ENCODE data around the gene IGFLR1.
"Not testable (repeated sequence)": the region's sequence is repeated elsewhere in the genome, so short reads cannot be mapped to it uniquely, and the experiment has no call there.

Gene IGFLR1

DNA sequence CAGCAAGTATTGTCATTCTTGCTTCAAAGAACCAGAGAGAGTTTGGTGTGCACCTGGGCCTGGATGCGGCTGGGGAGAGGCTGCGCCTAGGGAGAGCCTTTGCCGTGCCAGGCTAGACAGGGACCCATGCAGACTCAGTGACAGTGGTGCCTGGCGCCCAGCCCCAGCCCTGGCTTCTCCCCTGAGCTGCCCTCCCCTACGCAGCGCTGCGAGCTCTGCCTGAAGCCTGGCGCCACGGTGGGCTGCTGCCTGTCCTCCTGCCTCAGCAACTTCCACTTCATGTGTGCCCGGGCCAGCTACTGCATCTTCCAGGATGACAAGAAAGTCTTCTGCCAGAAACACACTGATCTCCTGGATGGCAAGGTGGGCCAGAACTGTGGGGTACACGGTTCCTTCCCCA lies 12.5 kb downstream of the IGFLR1 start:
- peaks cover 61% of the 10 kb centered on the region for H3K36me3 ChIP-seq (ENCODE audit: control insufficient read depth, insufficient read depth, low read length)
- H3K4me1 ChIP-seq (ENCODE audit: control insufficient read depth, insufficient read depth, low read length) = no peaks in the 10 kb centered on the region
- H3K9me3 ChIP-seq (ENCODE audit: control insufficient read depth, low read length) = no peaks in the 10 kb centered on the region
- H3K4me3 ChIP-seq (ENCODE audit: insufficient read depth, low read depth, low read length) = no peak overlapping the region
- 93 to 94% methylated on average over 11 of the region's 11 CpGs for WGBS, 2 experiments
- no peak overlapping the region for H3K27ac ChIP-seq (ENCODE audit: insufficient read depth, low read depth, low read length, poor library complexity, severe bottlenecking)
- no peaks in the 10 kb centered on the region for H3K27me3 ChIP-seq (ENCODE audit: control insufficient read depth, insufficient read depth, low read length, poor library complexity, severe bottlenecking)

DNA sequence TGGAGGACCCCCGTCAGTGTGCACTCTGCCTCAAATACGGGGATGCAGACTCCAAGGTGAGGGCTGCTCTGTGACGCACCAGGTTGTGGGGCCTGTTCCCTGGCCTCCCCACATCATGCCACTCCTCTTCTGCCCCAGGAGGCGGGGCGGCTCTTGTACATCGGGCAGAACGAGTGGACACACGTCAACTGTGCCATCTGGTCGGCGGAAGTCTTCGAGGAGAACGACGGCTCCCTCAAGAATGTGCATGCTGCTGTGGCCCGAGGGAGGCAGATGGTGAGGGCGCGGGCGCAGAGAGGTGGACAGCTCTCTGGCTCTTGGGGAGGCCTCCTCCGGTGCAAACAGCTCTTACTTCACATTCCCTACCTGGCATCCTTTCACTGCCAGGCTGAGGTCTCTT lies 13.2 kb downstream of the IGFLR1 start:
- 96% methylated on average over 18 of the region's 18 CpGs for WGBS, 2 experiments

DNA sequence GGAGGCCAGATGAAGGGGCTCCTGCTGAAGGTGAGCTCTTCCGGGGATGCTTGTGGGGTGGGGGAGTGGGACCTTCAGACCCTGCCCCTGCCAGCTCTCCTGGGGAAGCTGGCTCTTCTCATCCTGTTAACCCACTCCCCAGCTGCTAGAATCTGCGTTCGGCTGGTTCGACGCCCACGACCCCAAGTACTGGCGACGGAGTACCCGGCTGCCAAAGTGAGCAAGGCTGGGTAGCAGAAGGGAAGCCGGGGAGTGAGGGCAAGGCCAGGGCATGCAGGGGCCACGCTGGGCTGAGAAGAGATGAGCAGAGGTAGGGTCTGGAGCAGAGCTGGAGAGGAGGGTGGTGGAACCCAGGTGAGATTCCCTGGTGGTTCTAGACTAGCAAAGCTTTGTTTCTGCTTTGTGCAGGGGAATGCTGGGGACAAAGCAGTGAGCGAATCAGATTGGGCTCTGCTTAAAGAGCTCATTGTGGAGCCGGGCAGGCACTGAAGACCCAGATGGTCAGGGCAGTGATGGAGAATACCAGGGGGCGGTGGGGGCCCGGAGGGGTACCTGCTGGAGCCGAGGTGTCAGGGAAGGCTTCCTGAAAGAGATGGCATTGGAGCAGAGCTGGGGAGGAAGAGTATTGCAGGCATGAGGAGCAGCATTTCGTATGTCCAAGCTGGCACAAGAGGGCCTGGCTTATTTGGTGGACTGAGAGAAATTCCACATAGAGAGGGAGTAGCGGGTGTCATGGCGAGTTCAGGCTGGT lies 14.1 kb downstream of the IGFLR1 start:
- 94 to 96% methylated on average over 19 of the region's 19 CpGs for WGBS, 2 experiments
- peaks cover 69% of the 10 kb centered on the region for H3K36me3 ChIP-seq (ENCODE audit: control insufficient read depth, insufficient read depth, low read length)
- H3K4me3 ChIP-seq (ENCODE audit: insufficient read depth, low read depth, low read length) = no peak overlapping the region
- H3K9me3 ChIP-seq (ENCODE audit: control insufficient read depth, low read length) = no peaks in the 10 kb centered on the region
- H3K4me1 ChIP-seq (ENCODE audit: control insufficient read depth, insufficient read depth, low read length) = no peaks in the 10 kb centered on the region
- no peaks in the 10 kb centered on the region for H3K27me3 ChIP-seq (ENCODE audit: control insufficient read depth, insufficient read depth, low read length, poor library complexity, severe bottlenecking)
- no peak overlapping the region for H3K27ac ChIP-seq (ENCODE audit: insufficient read depth, low read depth, low read length, poor library complexity, severe bottlenecking)

More for the DNA sequence above, 13.2 kb downstream of the IGFLR1 start:
- Histone ChIP-seq H3K4me3 (ENCODE audit: insufficient read depth, low read depth, low read length) (no peak overlapping the region), H3K4me1 (ENCODE audit: control insufficient read depth, insufficient read depth, low read length) (no peaks in the 10 kb centered on the region), H3K27me3 (ENCODE audit: control insufficient read depth, insufficient read depth, low read length, poor library complexity, severe bottlenecking) (no peaks in the 10 kb centered on the region), H3K9me3 (ENCODE audit: control insufficient read depth, low read length) (no peaks in the 10 kb centered on the region), H3K27ac (ENCODE audit: insufficient read depth, low read depth, low read length, poor library complexity, severe bottlenecking) (no peak overlapping the region), H3K36me3 (ENCODE audit: control insufficient read depth, insufficient read depth, low read length) (peaks cover 62% of the 10 kb centered on the region)

DNA sequence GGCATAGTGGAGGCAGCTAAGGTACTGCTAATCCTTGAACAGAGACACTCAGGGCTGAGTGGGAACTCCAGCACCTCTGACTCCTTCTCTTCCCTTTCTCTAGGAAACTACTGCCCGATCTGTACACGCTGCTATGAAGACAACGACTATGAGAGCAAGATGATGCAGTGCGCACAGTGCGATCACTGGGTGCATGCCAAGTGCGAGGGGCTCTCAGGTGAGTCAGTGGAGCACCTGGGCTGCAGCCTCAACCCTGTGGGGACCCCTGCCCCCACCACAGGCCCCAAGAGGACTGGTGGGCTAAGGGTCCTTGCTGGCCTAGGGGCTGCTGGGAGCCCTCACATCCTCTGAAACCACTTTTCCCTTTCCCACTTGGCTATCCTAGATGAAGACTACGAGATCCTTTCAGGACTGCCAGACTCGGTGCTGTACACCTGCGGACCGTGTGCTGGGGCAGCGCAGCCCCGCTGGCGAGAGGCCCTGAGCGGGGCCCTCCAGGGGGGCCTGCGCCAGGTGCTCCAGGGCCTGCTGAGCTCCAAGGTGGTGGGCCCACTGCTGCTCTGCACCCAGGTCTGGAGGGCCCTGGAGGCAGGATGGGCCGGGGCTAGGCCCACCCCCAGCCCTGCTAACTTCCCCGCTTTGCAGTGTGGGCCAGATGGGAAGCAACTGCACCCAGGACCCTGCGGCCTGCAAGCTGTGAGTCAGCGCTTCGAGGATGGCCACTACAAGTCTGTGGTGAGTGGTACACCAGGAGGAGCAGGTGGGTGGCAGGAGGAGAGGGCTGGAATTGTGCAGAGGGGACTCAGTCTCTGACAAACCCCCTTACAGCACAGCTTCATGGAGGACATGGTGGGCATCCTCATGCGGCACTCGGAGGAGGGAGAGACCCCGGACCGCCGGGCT lies 14.9 kb downstream of the IGFLR1 start:
- Histone ChIP-seq H3K4me1 (ENCODE audit: control insufficient read depth, insufficient read depth, low read length) (no peaks in the 10 kb centered on the region), H3K27ac (ENCODE audit: insufficient read depth, low read depth, low read length, poor library complexity, severe bottlenecking) (no peak overlapping the region), H3K9me3 (ENCODE audit: control insufficient read depth, low read length) (no peaks in the 10 kb centered on the region), H3K27me3 (ENCODE audit: control insufficient read depth, insufficient read depth, low read length, poor library complexity, severe bottlenecking) (no peaks in the 10 kb centered on the region), H3K36me3 (ENCODE audit: control insufficient read depth, insufficient read depth, low read length) (peaks cover 73% of the 10 kb centered on the region), H3K4me3 (ENCODE audit: insufficient read depth, low read depth, low read length) (no peak overlapping the region)
- WGBS, 2 experiments = 95 to 96% methylated on average over 25 of the region's 25 CpGs

DNA sequence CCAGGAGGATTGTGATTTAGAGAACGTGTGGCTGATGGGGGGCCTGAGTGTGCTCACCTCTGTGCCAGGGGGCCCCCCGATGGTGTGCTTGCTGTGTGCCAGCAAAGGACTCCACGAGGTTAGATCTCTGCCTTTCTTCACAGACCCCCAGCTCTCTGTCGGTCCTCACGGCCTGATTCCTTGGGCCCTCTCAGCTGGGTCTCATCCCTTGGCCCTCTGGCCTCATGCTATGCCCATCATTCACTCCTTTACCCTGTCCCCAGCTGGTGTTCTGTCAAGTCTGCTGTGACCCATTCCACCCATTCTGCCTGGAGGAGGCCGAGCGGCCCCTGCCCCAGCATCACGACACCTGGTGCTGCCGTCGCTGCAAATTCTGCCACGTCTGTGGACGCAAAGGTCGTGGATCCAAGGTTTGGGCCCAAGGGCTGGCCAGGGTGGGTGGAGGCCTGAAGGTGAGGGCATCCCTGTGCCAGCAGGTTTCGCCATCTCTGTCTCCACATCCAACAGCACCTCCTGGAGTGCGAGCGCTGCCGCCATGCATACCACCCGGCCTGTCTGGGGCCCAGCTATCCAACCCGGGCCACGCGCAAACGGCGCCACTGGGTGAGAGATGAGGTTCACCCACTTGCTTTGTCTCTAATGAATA lies 16.9 kb downstream of the IGFLR1 start:
- Histone ChIP-seq H3K4me1 (ENCODE audit: control insufficient read depth, insufficient read depth, low read length) (no peaks in the 10 kb centered on the region), H3K36me3 (ENCODE audit: control insufficient read depth, insufficient read depth, low read length) (peaks cover 66% of the 10 kb centered on the region), H3K4me3 (ENCODE audit: insufficient read depth, low read depth, low read length) (no peak overlapping the region), H3K9me3 (ENCODE audit: control insufficient read depth, low read length) (no peaks in the 10 kb centered on the region), H3K27ac (ENCODE audit: insufficient read depth, low read depth, low read length, poor library complexity, severe bottlenecking) (no peak overlapping the region), H3K27me3 (ENCODE audit: control insufficient read depth, insufficient read depth, low read length, poor library complexity, severe bottlenecking) (no peaks in the 10 kb centered on the region)
- WGBS, 2 experiments = 93 to 95% methylated on average over 23 of the region's 23 CpGs

DNA sequence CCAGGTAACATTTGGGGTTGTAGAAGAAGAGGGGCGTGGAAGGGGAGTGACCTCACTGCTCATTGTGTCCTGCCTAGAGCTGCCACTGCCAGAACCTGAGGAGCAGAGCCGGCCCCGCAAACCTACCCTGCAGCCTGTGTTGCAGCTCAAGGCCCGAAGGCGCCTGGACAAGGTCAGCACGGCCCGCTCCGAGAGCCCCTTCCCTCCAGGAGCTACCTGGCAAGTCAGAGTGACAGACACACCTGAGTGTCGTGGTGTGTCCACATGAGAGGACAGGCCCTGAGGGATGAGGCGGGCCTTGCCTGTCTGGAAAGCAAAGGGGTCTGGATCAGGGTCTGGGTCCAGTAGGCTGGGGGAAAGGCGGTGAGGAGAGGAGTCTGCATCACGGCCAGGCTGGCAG lies 17.7 kb downstream of the IGFLR1 start:
- no peak overlapping the region for H3K4me3 ChIP-seq (ENCODE audit: insufficient read depth, low read depth, low read length)
- H3K27ac ChIP-seq (ENCODE audit: insufficient read depth, low read depth, low read length, poor library complexity, severe bottlenecking) = no peak overlapping the region
- H3K36me3 ChIP-seq (ENCODE audit: control insufficient read depth, insufficient read depth, low read length) = peaks cover 66% of the 10 kb centered on the region
- no peaks in the 10 kb centered on the region for H3K27me3 ChIP-seq (ENCODE audit: control insufficient read depth, insufficient read depth, low read length, poor library complexity, severe bottlenecking)
- 95 to 98% methylated on average over 12 of the region's 12 CpGs for WGBS, 2 experiments
- H3K9me3 ChIP-seq (ENCODE audit: control insufficient read depth, low read length) = no peaks in the 10 kb centered on the region
- H3K4me1 ChIP-seq (ENCODE audit: control insufficient read depth, insufficient read depth, low read length) = no peaks in the 10 kb centered on the region

DNA sequence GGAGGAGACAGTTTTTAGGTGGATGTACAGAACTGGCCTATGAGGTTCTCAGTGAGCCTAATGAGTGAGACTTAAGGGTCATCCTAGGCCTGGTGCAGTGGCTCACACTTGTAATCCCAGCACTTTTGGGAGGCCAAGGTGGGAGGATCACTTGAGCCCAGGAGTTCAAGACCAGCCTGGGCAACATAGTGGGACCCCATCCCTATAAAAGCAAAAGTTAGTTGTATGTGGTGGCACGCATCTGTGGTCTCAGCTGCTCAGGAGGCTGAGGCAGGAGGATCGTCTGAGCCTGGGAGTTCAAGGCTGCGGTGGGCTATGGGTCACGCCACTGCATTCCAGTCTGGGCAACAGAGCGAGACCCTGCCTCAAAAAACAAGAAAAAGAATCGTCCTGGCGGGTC lies 18.1 kb downstream of the IGFLR1 start:
- H3K27ac ChIP-seq (ENCODE audit: insufficient read depth, low read depth, low read length, poor library complexity, severe bottlenecking); H3K27me3 ChIP-seq (ENCODE audit: control insufficient read depth, insufficient read depth, low read length, poor library complexity, severe bottlenecking); H3K4me3 ChIP-seq (ENCODE audit: insufficient read depth, low read depth, low read length); H3K4me1 ChIP-seq (ENCODE audit: control insufficient read depth, insufficient read depth, low read length); H3K9me3 ChIP-seq (ENCODE audit: control insufficient read depth, low read length): not testable (repeated sequence)
- peaks cover 64% of the 10 kb centered on the region for H3K36me3 ChIP-seq (ENCODE audit: control insufficient read depth, insufficient read depth, low read length)
- WGBS, 2 experiments = 94% methylated on average over 7 of the region's 7 CpGs

DNA sequence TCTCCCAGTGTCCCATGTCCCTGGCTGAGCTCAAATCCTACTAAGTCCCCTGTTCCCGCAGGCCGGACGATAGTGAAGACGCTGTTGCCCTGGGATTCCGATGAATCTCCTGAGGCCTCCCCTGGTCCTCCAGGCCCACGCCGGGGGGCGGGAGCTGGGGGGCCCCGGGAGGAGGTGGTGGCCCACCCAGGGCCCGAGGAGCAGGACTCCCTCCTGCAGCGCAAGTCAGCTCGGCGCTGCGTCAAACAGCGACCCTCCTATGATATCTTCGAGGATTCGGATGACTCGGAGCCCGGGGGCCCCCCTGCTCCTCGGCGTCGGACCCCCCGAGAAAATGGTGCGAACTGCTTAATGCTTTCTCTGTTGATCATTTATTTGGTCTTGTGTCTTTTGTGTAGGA lies 18.6 kb downstream of the IGFLR1 start:
- no peaks in the 10 kb centered on the region for H3K27me3 ChIP-seq (ENCODE audit: control insufficient read depth, insufficient read depth, low read length, poor library complexity, severe bottlenecking)
- H3K4me1 ChIP-seq (ENCODE audit: control insufficient read depth, insufficient read depth, low read length) = peaks cover 7% of the 10 kb centered on the region
- H3K4me3 ChIP-seq (ENCODE audit: insufficient read depth, low read depth, low read length) = no peak overlapping the region
- peaks cover 59% of the 10 kb centered on the region for H3K36me3 ChIP-seq (ENCODE audit: control insufficient read depth, insufficient read depth, low read length)
- no peak overlapping the region for H3K27ac ChIP-seq (ENCODE audit: insufficient read depth, low read depth, low read length, poor library complexity, severe bottlenecking)
- H3K9me3 ChIP-seq (ENCODE audit: control insufficient read depth, low read length) = no peaks in the 10 kb centered on the region
- 96 to 98% methylated on average over 24 of the region's 24 CpGs for WGBS, 2 experiments

DNA sequence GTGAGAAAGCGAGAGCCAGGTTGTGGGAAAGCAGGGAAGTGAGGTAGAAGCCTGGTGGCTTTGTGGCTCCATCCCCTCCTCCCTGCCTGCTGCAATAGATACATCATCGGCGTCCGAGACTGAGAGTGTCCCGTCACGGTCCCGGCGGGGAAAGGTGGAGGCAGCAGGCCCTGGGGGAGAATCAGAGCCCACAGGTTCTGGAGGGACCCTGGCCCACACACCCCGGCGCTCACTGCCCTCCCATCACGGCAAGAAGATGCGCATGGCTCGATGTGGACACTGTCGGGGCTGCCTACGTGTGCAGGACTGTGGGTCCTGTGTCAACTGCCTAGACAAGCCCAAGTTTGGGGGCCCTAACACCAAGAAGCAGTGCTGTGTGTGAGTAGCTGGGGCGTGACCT lies 19.4 kb downstream of the IGFLR1 start:
- Histone ChIP-seq H3K4me1 (ENCODE audit: control insufficient read depth, insufficient read depth, low read length) (peaks cover 7% of the 10 kb centered on the region), H3K9me3 (ENCODE audit: control insufficient read depth, low read length) (no peaks in the 10 kb centered on the region), H3K27me3 (ENCODE audit: control insufficient read depth, insufficient read depth, low read length, poor library complexity, severe bottlenecking) (no peaks in the 10 kb centered on the region), H3K36me3 (ENCODE audit: control insufficient read depth, insufficient read depth, low read length) (peaks cover 52% of the 10 kb centered on the region), H3K4me3 (ENCODE audit: insufficient read depth, low read depth, low read length) (no peak overlapping the region), H3K27ac (ENCODE audit: insufficient read depth, low read depth, low read length, poor library complexity, severe bottlenecking) (no peak overlapping the region)
- 96 to 97% methylated on average over 16 of the region's 16 CpGs for WGBS, 2 experiments

DNA sequence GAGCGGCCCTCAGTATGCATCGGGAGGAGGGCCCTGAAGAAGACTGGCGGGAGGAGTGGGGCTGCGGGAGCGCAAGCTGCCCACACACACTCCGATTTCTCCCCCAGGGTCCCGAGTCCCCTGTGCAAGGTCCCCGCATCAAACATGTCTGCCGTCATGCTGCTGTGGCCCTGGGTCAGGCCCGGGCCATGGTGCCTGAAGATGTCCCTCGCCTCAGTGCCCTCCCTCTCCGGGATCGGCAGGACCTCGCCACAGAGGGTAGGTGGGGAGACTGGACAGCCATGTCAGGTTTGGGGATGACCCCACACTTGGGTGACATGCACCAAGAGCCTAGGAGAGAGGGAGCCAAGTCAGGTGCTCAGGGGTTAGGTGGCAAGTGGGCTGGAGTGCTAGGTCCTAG lies 19.8 kb downstream of the IGFLR1 start:
- Histone ChIP-seq H3K9me3 (ENCODE audit: control insufficient read depth, low read length) (no peaks in the 10 kb centered on the region), H3K36me3 (ENCODE audit: control insufficient read depth, insufficient read depth, low read length) (peaks cover 48% of the 10 kb centered on the region), H3K4me1 (ENCODE audit: control insufficient read depth, insufficient read depth, low read length) (peaks cover 7% of the 10 kb centered on the region), H3K4me3 (ENCODE audit: insufficient read depth, low read depth, low read length) (no peak overlapping the region), H3K27me3 (ENCODE audit: control insufficient read depth, insufficient read depth, low read length, poor library complexity, severe bottlenecking) (no peaks in the 10 kb centered on the region), H3K27ac (ENCODE audit: insufficient read depth, low read depth, low read length, poor library complexity, severe bottlenecking) (no peak overlapping the region)
- WGBS, 2 experiments = 97% methylated on average over 14 of the region's 14 CpGs
